DMS53 (cell line): ENCODE data around the gene GUCA2B.

Source experiments
- DNase-seq: peaks from one replicate; lab custom pipeline; 2025; lab: John Stamatoyannopoulos, UW

The GUCA2B gene

DNA sequence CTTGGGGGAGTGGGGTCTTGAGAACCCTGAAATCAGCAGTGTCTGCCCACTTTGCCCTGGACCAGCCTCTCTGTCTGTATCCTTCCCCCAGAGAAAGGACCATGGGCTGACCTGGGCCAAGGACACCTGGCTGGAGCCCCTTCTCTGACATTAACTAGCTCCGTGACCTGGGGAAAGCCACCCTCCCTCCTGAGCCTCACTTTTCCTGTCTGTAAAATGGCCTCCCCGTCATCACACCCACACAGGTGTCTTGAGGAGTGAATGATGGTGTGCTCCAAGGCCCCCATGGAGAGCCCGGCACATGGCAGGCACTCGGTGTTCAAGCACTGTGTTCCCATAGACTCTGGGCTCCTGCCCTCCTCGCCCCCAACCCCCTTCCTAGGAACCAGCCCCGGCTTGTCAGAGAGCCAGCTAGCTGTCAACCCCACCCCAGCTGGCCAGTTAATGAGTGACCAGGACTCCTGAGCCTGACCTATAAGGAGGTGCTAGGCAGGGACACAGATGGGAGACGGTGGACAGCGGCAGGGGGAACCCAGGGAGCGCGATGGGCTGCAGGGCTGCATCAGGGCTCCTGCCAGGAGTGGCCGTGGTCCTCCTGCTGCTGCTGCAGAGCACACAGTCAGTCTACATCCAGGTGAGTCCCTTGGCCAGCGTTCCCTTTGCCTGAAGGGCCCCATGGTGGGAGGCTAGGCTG, at the start of gene GUCA2B:
Gene GUCA2B, plus strand, starts transcription at position 504 of the 694 bp plus-strand sequence. Its CDS starts 41 bp downstream, at position 545.
- peak; percentile 23 for DNase-seq

DNA sequence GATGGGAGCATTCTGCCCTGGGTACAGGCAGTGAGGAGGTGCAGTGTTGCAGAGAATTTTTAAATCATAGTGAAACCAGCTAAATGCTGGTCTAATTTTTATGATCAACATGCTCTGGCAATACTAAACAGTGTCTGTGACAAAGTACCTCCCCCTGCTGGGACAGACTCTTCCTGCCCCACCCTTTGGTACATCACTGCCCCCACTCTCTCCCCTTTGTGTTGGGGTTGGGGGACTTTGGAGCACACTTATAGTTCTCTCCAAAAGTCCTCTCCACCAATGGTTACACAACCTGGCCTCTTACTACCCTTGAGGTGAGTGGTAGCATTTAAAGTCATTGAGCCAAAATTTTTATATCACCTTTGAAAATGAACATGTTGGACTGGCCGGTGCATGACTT, 48.2 kb upstream of the GUCA2B start:
- DNase-seq, result no peak

DNA sequence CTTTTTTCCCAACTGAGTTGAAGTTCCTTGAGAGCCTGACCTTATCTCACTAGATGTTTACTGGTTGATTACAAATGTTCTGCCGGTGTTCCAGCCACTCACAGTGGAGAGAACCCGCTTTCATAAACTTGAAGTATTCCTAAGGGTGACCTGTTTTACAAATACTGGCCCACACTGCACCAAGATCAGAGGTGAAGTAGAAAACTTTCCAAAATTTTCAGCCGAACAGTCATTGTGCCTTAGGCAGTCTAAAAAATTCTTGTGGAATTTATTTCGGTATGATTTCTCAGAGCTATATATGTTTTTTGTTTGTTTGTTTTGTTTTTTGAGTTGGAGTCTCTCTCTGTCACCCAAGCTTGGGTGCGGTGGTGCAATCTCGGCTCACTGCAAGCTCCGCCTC, 44.9 kb upstream of the GUCA2B start:
- no peak for DNase-seq

DNA sequence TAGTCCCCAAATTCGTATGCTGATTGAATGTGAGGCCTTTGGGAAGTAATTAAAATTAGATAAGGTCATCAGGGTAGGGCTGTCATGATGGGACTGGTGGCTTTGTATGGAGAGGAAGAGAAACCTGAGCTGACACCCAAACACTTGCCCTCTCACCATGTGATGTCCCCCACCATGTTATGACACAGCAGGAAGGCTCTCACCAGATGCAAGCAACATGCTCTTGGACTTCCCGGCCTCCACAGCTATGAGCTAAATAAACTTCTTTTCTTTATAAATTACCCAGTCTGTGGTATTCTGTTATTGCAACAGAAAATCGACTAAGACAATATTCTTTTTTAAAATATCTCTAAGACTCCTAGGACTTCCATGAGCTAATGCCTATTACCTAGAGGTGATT, 43.6 kb upstream of the GUCA2B start:
- no peak for DNase-seq

DNA sequence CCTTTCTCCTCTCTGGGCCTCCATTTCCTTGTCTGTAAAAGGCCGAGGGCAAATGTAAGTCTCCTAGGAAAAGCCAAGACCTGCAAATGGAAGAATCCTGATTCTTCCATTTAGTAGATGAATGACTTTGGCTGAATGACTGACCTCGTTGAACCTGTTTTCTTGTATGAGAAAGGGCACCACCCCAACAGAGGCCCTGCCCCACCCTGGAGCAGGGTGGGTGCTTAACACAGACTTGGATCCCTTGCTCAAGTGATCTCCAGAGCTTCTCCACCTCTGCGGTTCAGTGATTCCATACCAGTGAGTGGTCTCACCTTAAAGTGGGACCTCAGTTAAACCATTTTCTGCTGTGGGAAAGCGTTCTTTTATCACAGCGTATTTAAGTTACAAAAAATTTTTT, 39.0 kb upstream of the GUCA2B start:
- DNase-seq, result no peak

DNA sequence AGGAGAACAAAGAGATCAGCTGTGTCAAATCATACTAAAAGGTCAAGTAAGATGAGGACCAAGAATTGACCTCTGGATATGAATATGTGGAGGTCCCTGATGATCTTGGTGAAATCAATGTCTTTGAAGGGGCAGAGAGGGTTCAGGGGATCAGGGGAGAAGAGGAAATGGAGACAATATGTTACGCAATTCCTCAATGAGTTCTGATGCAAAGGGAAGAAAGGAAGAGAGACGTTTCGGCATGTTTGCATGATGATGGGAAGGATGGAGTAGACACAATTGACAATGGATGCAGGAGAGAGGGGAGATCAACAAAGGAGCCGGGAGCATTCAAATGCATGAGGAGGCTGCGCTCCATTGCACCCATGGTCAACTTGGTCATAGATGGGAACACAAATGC, 36.0 kb upstream of the GUCA2B start:
- no peak for DNase-seq

DNA sequence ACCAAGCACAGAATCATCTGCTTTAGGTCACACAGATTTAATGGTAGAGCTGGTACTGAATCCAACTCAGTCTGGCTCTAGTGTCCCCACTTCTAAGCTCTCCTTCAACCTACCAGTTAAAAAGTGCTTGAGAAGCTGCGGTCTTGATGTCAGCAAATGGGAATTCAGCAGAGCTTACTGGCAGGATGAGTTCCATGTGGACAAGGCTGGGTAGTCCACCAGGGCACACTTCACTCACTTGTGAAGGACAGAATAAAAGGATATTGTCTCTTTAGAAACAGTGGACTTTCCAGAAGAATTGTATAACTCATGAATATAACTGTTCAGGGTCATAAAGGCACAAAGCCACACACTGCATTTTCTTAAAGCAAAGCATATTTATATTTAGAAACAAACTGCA, 35.1 kb upstream of the GUCA2B start:
- DNase-seq, result no peak

DNA sequence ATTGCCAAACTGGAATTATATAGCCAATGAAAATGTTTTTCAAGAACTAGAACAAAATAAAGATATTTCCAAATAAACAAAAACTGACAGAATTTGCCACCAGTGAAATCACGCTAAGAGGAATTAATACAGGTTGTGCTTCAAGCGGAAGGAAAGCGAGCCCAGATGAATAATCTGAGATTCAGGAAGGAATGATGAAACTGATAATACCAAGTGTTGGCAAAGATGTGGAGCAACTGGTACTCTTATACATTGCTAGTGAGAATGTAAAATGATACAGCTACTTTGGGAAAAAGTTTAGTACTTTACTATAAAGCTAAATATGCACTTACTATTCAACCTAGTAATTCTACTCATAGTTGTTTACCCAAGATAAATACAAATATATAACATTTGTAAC, 30.8 kb upstream of the GUCA2B start:
- no peak for DNase-seq

DNA sequence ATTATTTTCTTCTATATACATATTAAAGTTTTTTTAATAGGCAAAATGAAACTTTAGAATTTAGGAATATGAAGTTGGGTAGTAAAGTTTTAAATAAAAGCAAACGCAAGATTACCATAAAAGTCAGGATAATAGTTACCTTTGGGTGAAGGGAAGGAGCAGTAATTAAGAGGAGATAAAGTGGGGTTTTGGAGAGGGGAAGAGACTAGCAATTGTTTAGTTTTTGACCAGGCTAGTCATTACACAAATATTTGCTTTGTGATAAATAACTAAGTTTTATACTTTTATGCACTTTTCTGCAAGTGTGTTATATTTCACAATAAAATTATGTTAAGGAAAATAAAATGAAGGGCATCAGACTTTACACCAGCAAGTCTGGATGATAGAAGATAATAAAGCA, 27.7 kb upstream of the GUCA2B start:
- DNase-seq, result no peak

DNA sequence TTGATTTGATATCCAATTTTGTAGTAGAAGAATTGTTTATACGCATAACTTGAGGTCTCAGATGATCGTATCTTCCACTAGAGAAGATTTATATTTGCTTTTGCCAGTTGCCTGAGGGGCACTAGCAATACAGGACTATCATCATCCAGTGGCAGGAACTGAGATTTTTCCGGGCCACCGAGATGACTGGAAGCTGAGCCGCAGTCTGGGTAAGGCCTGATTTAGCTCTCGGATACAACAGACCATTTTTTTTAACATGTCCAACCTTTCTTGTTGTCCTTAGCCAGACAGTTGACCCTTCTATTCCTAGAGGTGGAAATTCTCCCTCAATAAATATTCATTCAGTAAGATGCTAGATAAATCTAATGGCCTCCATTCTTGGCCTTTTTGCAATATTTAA, 25.4 kb upstream of the GUCA2B start:
- DNase-seq, result no peak

DNA sequence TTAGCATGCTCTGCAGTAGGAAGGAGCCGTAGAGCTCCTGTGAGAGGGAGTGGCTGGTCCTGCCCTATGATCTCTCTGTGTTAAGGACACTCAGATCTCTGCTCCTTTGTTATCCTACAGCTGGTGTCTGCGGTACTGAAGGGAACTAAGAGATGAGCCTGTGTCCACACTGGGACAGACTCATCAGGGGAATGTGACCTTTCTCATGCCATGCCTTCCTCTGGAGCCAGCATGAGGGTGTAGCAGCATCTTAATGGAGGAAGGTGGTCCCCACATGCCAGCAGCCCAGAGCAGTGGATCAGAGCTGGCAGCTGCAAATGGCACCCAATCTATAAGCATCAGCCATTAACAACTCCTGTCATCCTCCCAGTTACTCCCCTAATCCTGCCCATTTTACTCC, 24.7 kb upstream of the GUCA2B start:
- peak; percentile 14 for DNase-seq

DNA sequence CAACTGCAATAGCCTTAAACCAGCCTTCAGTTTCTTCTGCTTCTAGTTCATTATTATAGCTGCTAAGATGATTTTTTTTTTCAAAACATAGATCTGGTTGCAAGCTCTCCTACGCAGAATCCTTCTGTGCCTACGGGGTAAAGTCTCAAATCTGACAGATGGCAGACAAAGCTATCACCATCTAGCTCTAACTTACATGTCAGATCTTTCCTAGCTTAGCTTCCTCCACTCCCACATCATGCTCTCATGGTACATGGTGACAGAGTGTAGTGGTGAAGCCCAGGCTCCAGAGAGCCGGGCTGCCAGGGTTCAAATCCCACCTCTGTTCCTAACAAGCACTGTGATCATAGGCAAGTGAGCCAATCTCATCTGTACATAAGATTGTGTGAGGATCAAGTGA, 24.2 kb upstream of the GUCA2B start:
- no peak for DNase-seq

DNA sequence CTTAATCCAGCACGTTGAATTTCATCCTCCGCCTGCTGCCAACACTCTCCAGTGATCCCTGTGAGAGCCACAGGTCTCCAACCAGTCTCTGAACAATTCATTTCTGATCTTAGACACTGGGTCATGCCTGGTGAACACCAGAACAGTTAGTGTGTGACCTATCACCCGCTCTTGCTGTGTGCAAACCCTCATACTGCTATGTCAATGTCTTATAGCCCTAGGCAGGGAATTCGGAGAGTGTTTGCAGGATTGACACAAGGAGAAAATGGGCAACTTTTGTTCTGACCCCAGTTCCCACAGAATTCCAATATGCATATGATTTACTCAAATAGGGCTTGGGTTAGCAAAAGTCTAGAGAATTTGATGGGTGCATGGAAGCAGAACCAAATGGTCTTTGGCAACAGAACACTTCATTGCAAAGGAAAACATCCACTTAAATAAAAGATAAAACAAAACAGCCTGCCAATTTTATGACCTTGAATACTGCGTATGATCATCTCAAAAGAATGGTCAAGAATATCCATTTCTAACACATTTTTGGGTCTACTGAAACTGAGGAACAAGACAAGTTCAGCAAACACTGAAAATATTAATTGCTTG, 23.0 kb upstream of the GUCA2B start:
- no peak for DNase-seq

DNA sequence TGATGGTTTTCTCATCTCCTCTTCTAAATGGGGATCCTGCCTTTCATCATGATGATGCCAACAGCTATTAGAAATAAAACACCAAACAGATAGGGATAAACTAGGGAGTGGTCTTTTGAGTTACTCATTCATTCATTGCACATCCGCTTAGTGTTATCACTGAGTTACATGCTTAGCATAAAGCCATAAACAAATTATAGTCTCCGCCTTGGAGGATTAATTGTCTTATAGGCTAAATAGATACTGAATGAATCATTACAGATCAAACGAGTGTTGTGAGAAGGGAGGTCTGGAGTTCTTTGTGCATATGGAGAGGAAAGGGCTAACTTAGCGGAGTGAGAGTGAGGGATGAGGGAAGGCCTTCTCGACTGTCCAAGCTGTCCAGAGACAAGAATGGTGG, 19.8 kb upstream of the GUCA2B start:
- no peak for DNase-seq

DNA sequence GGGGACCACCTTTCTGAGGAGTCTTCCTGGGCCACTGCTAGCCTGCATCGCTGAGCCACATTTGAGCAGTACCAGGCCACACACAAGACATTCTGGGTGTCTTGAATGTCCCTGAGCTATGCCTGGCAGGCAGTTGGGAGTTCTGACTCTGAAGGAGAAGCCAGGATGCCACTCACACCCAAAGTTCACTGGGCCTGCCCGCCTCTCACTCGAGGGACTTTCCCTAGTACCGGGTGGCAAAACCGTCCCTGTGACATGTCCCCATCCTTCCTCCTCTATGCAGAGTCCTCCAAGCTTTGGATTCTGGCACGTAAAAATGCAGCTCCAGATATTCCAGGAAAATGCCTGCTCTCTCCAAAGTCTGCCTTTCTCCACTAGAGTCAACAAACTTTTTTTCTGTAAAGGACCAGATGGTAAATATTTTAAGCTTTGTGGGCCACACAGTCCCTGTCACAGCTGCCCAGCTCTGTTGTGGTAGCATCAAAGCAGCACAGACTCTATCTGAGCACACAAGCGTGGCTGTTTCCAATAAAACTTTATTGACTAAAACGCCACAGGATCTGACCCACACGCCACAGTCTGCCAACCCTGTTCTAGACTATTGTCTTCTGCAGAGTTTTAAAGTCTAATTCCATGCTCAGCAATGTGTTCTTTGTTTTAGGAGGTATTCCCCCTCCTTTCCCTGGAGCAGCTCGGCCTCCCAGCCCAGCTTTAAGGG, 19.2 kb upstream of the GUCA2B start:
- no peak for DNase-seq

DNA sequence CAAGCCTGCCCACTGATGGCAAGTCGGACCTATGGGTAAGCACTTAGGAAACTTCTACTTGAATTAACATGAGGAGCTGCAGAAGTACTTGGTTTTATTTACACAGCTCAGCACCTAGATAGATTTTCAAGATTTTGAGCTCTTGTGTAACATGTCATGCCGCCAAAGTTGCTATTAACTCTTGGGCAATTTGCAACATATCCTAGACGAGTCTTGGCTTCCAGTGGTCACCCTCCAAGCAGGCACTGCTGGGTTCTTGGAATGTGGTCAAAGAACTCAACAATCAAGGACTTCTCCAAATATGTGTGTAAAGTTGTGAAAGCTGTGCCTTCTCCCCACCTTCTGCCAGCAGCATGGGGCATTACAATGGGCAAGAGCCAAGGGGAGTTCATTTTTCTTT, 17.8 kb upstream of the GUCA2B start:
- DNase-seq, result no peak

DNA sequence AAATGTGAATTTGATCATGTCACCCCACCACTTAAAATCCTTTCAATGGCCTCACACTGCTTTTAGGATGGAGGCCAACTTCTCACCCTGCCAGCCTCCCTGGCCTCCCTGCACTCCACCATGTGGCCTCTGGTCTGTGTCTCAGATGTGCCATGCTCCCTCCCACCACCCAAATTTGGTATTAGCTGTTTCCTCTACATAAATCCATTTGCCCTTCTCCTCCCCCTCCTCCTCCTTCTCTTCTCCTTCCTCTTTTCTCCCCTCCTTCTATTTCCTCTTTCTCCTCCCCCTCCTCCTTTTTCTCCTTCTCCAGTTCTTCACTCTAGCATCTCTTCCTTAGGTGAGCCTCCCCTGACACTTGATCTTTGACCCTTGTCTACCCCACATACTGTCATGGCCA, 16.7 kb upstream of the GUCA2B start:
- no peak for DNase-seq

DNA sequence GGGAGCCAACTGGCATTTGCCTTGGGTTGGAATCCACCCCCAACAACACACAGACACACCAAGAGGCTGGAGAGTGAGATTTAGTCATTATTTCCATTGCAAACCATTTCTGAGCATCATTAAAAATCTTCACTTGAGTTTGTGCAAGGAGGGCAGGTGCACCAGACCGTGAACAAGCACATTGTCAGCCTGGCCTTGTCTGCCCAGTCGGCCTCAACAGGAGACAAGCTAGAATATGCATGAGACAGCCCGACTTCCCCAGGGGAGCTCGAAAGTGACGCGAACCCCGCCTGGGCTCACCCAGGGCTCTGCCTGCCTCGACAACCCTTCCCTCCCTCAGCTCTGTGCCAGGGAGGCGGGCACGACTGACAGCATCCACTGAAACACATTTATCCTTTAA, 15.4 kb upstream of the GUCA2B start:
- DNase-seq, result no peak

DNA sequence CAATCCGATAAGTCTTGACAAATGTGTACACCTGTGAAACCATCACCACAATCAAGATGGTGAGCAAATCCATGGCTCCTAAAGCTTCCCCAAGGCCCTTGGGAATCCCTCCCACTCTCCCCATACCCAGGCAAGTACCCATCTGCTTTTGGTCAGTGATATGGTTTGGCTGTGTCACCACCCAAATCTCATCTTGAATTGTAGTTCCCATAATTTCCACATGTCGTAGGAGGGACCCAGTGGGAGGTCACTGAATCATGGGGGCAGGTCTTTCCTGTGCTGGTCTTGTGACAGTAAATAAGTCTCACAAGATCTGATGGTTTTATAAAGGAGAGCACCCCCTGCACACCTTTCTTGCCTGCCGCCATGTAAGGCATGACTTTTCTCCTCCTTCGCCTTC, 14.6 kb upstream of the GUCA2B start:
- DNase-seq, result no peak

DNA sequence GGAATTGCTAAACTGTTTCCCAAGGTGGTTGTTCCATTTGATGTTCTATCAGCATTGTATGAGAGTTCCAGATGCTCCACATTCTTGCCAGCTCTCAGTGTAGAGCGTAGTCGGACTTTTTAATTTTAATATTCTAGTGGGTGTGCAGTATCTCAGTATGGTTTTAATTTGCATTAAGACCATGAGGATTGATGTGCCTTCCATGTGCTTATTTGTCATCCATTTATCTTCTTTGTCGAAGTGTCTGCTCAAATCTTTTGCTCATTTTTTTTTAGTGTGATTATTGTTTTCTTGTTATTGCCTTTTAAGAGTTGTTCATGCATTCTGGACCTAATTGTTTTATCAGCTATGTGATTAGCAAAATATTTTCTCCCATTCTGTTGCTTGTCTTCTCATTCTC, 13.8 kb upstream of the GUCA2B start:
- DNase-seq, result no peak

DNA sequence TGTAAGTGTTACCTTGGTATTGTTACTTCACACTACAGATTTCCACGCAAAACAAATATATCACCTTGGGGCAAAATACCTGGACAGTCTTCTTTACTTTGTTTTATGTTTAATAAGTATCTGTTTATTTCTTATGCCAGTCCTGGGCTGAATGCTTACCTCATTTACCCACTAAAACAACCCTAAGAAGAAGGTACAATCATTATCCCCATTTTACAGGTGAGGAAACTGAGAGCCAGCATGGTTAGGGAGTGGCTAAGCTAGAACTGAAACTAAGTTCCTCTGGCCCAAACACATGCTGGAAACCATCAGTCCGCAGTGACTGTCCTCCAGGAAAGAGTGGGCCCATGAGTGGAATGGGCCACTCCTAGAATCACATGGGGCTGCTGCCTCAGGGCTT, 13.0 kb upstream of the GUCA2B start:
- DNase-seq, result no peak

DNA sequence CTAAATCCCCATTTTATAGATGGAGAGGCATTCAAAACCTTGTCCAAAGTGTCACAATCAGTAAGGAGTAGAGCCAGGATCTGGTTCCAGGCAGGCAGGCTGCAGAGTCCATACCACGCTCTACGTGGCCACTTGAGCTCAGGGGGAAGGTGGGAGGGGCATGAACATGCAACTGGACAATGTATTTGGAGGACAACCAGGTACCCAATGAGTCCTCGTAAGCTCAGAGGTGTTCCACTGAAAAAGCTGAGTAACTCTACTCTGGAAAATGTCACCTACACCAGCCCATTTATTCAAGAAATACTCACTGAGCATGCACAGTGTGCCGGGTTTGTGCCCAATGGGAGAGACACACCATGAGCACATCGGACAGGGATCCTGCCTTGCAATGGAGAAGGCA, 11.2 kb upstream of the GUCA2B start:
- no peak for DNase-seq

DNA sequence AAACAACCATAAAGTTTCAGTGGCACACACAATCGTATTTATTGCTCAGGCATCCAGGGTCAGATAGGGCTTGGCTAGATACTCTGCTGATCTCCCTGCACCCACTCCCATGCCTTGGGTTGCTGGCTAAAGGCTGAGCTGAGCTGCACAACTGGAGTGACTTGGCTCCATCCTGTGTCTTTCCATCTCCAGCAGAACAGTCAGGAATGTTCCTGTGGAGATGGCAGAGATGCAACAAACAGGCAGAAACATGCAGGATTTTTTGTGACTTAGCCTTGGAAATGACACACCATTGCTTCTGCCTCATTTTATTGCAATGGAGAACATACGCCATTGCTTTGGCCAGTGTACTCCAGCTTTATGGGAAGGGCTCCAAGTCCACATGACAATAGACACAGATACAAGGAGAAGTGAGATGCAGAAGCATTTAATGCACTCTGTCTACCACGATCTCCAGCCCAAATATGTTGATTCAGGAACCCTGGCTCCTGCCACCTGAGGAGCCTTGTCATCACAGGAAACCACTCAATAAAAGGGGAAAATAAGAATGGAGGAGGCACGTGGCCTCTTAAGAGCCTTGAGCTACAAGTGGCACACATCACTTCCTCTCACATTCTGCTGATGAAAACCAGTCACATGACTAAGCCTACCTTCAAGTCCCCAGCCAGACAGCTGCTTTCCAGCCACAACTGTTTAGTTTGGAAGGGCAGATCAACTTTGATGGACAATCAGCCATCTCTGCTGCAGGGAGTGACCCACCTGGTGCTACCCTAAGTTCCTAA, 10.1 kb upstream of the GUCA2B start:
- peak; percentile 93 for DNase-seq
